K562 (cell line): ENCODE data around the gene SRRD. TPM values are rescaled to one million over a fixed set of nuclear protein-coding genes. Genes with fewer than 3 reads are reported as not detected.

Experiments
- ATAC-seq: fragments of 200-7000 bp; cut with Tn5 transposase; 3 replicates; pipeline ENCODE4 v1.9.1; 2020; ENCODE audit warnings: moderate library complexity
- BruUV-seq: library from RNA; stranded (reverse); fragments of 400-500 nt; replicated peaks from 2 replicates; lab custom pipeline; 2021; lab: Mats Ljungman, UMichigan
- CTCF ChIA-PET: fragments of 300-600 bp; formaldehyde crosslinking; extraction: SDS; loops from one replicate; lab custom pipeline; 2021; ENCODE audit warnings: low intra/inter-chr PET ratio; lab: Yijun Ruan, JAX
- POLR2A ChIA-PET: fragments of 300-600, 350-650 bp; sonication (Branson Sonifier 250); formaldehyde crosslinking; extraction: SDS; loops from one replicate; lab custom pipeline; 2021; ENCODE audit warnings: antibody characterized with exemption, inconsistent platforms; lab: Yijun Ruan, JAX
- DNase-seq, 4 experiments: peaks; one replicate each; pipeline versions ENCODE4 v3.0.0 to v3.0.0-alpha.2; 2011 to 2018; ENCODE audit warnings: low spot score in 3 of 4, mixed read lengths in 3 of 4; ENCODE audit errors: extremely low read depth in 1 of 4
- FAIRE-seq: peaks from 2 replicates; lab custom pipeline; 2011; peaks lifted over from hg19 to GRCh38; lab: Jason Lieb, UNC
- H2AFZ ChIP-seq: 2 replicates; pipeline ENCODE4 v1.6.0; 2011; ENCODE audit warnings: low read depth, low read length, control low read depth, inconsistent platforms
- H3K27ac ChIP-seq: fragments of 200-600 bp; 3 replicates; pipeline ENCODE4 v1.8.0; 2011; ENCODE audit warnings: low read depth, mild to moderate bottlenecking, control low read depth, inconsistent platforms, low read length, moderate library complexity, mixed read lengths; ENCODE audit errors: extremely low read depth
- H3K27me3 ChIP-seq, 2 experiments: fragments of 300-600 bp in 1 of 2; 2 replicates in 1 of 2; 3 replicates in 1 of 2; pipeline versions ENCODE4 v1.6.0 to v1.8.0; 2011; ENCODE audit warnings: inconsistent platforms in 2 of 2, low read length in 2 of 2, mild to moderate bottlenecking in 1 of 2, mixed read lengths in 1 of 2, moderate library complexity in 1 of 2; ENCODE audit not compliant: control insufficient read depth in 2 of 2, insufficient read depth in 2 of 2
- H3K36me3 ChIP-seq: fragments of 300-600 bp; 3 replicates; pipeline ENCODE4 v1.8.0; 2011; ENCODE audit warnings: mild to moderate bottlenecking, low read length, inconsistent platforms; ENCODE audit not compliant: control insufficient read depth, insufficient read depth
- H3K4me1 ChIP-seq, 2 experiments: fragments of 200-600 bp in 1 of 2; replicated peaks in 1 of 2; 2 replicates in 1 of 2; 3 replicates in 1 of 2; pipeline versions ENCODE4 v1.5.1 to v1.8.0; 2011; ENCODE audit warnings: inconsistent platforms in 2 of 2, low read length in 2 of 2, mild to moderate bottlenecking in 1 of 2, mixed read lengths in 1 of 2, moderate library complexity in 1 of 2; ENCODE audit not compliant: control insufficient read depth in 2 of 2, insufficient read depth in 2 of 2
- H3K4me2 ChIP-seq: 2 replicates; pipeline ENCODE4 v1.6.1; 2011; ENCODE audit warnings: low read length, control low read depth, inconsistent platforms, mixed read lengths; ENCODE audit not compliant: insufficient read depth
- H3K4me3 ChIP-seq: fragments of 200-600 bp; sonication (generic), shearing (Covaris generic); 2 replicates; pipeline ENCODE4 v1.5.1; 2016; ENCODE audit warnings: control low read depth, inconsistent platforms
- H3K79me2 ChIP-seq: fragments of 200-600 bp; 3 replicates; pipeline ENCODE4 v1.8.0; 2011; ENCODE audit warnings: low read length, inconsistent platforms; ENCODE audit not compliant: control insufficient read depth, insufficient read depth
- H3K9ac ChIP-seq, 2 experiments: 2 replicates each; pipeline versions ENCODE4 v1.6.0 to v1.6.1; 2011; ENCODE audit warnings: low read depth in 2 of 2, low read length in 2 of 2, control low read depth in 1 of 2, inconsistent platforms in 1 of 2, mild to moderate bottlenecking in 1 of 2, mixed read lengths in 1 of 2; ENCODE audit not compliant: insufficient read depth in 1 of 2
- H3K9me1 ChIP-seq: one replicate; pipeline ENCODE4 v1.6.0; 2011; ENCODE audit warnings: inconsistent platforms, mild to moderate bottlenecking, low read length, moderate library complexity; ENCODE audit not compliant: control insufficient read depth, insufficient read depth
- H3K9me3 ChIP-seq: replicated peaks from 2 replicates; pipeline ENCODE4 v1.5.1; 2011; ENCODE audit warnings: low read depth, low read length, inconsistent platforms; ENCODE audit not compliant: control insufficient read depth, insufficient read depth
- H4K20me1 ChIP-seq: replicated peaks from 2 replicates; pipeline ENCODE4 v1.6.1; 2011; ENCODE audit warnings: low read length, inconsistent platforms, mixed read lengths; ENCODE audit not compliant: control insufficient read depth, insufficient read depth
- ARID3A ChIP-seq: IDR thresholded peaks from 2 replicates; pipeline ENCODE4 v1.6.1; 2012; ENCODE audit warnings: low read depth, low read length, improper control_type of control experiment, borderline replicate concordance
- HCFC1 ChIP-seq: IDR thresholded peaks from 2 replicates; pipeline ENCODE4 v1.6.1; 2012; ENCODE audit warnings: low read depth, low read length, improper control_type of control experiment
- HMGXB4 ChIP-seq: sonication (generic); formaldehyde crosslinking; IDR thresholded peaks from 2 replicates; pipeline ENCODE4 v1.8.1; 2023; ENCODE audit warnings: mild to moderate bottlenecking, missing genetic modification reagents
- HOXB6 ChIP-seq: fragments of 250-450 bp; sonication (Bioruptor Pico); IDR thresholded peaks from 2 replicates; pipeline ENCODE4 v1.5.1; 2022; ENCODE audit warnings: mild to moderate bottlenecking, borderline replicate concordance
- KAT7 ChIP-seq: sonication (generic); formaldehyde crosslinking; IDR thresholded peaks from 2 replicates; pipeline ENCODE4 v1.8.0; 2022; ENCODE audit warnings: missing genetic modification reagents, mild to moderate bottlenecking, borderline replicate concordance
- MLLT1 ChIP-seq, 2 experiments: fragments of 450-650 bp; IDR thresholded peaks; 2 replicates each; pipeline ENCODE4 v1.6.1; 2016
- NCOA1 ChIP-seq: fragments of 450-650 bp; IDR thresholded peaks from 2 replicates; pipeline ENCODE4 v1.6.1; 2016; ENCODE audit warnings: low read depth
- NFATC3 ChIP-seq: fragments of 450-650 bp; IDR thresholded peaks from 2 replicates; pipeline ENCODE4 v1.6.1; 2017; ENCODE audit warnings: mild to moderate bottlenecking
- OTX1 ChIP-seq: fragments of 450-650 bp; formaldehyde crosslinking; IDR thresholded peaks from 2 replicates; pipeline ENCODE4 v1.4.0; 2022; ENCODE audit warnings: mild to moderate bottlenecking
- RBM14 ChIP-seq: fragments of 200-400 bp; formaldehyde crosslinking; IDR thresholded peaks from 2 replicates; pipeline ENCODE4 v1.6.1; 2018; ENCODE audit warnings: low read depth, mild to moderate bottlenecking, low read length, moderate library complexity, borderline replicate concordance; ENCODE audit not compliant: insufficient read depth
- TAF7 ChIP-seq: fragments of 450-650 bp; IDR thresholded peaks from 2 replicates; pipeline ENCODE4 v1.6.1; 2016; ENCODE audit warnings: missing genetic modification characterization, missing compliant biosample characterization
- ZKSCAN8 ChIP-seq: fragments of 200-800 bp; sonication (Bioruptor generic); IDR thresholded peaks from 2 replicates; pipeline ENCODE4 v1.6.1; 2016; ENCODE audit warnings: missing genetic modification characterization, missing compliant biosample characterization
- ZNF184 ChIP-seq: sonication (generic); formaldehyde crosslinking; IDR thresholded peaks from 2 replicates; pipeline ENCODE4 v1.5.0; 2020; ENCODE audit warnings: missing genetic modification reagents
- ZNF197 ChIP-seq: fragments of 200-800 bp; sonication (Bioruptor generic); IDR thresholded peaks from 2 replicates; pipeline ENCODE4 v1.6.1; 2016; ENCODE audit warnings: low read depth, missing genetic modification characterization, missing compliant biosample characterization
- ZNF232 ChIP-seq: sonication (generic); formaldehyde crosslinking; IDR thresholded peaks from 2 replicates; pipeline ENCODE4 v1.8.0; 2022; ENCODE audit warnings: mild to moderate bottlenecking, missing genetic modification reagents
- ZNF274 ChIP-seq: IDR thresholded peaks from 2 replicates; pipeline ENCODE4 v1.6.1; 2011; ENCODE audit warnings: low read depth, mild to moderate bottlenecking, low read length, moderate library complexity, borderline replicate concordance
- ZNF436 ChIP-seq: fragments of 250-450, 450-650 bp; sonication (Bioruptor Pico); formaldehyde crosslinking; IDR thresholded peaks from 2 replicates; pipeline ENCODE4 v1.7.0; 2020; ENCODE audit warnings: mild to moderate bottlenecking
- ZNF57 ChIP-seq: fragments of 450-650 bp; formaldehyde crosslinking; IDR thresholded peaks from 2 replicates; pipeline ENCODE4 v1.4.0; 2020; ENCODE audit warnings: mild to moderate bottlenecking, moderate library complexity
- WGBS: fragments of 100-300 bp; shearing (Covaris generic); methylation state at CpG from one replicate; pipeline ENCODE4 v1.1.6; 2016; ENCODE audit warnings: low coverage, mixed read lengths; ENCODE audit not compliant: insufficient coverage; ENCODE audit errors: missing lambda C conversion rate; 5-methylcytosine and 5-hydroxymethylcytosine counted together
- in situ Hi-C: fragments of 300-500 bp; cut with MboI; formaldehyde crosslinking; loops from 4 replicates; pipeline ENCODE4 v1.15.0; 2018; ENCODE audit warnings: inconsistent platforms, mixed read lengths
- intact Hi-C: fragments of 100-400 bp; cut with micrococcal nuclease; formaldehyde crosslinking; loops from 2 replicates; pipeline ENCODE4 v1.14.2; 2022
- polyA plus RNA-seq, 8 experiments: library from polyadenylated mRNA; depleted of rRNA in 4 of 8; stranded (reverse) in 5 of 8; unstranded in 3 of 8; fragments of >200 nt; fragmentation: Nextera tagmentation in 2 of 8; fragmentation: Illumina TruSeq in 1 of 8; extraction: Ambion mirVana in 2 of 8; extraction: Trizol in 1 of 8; gene quantifications; 2 replicates each; pipeline versions ENCODE4 v1.2.1 to v1.2.3, GENCODE V29; 2011 to 2014; ENCODE audit warnings: inconsistent platforms in 1 of 8, missing spikeins in 1 of 8
- total RNA-seq, 7 experiments: library from RNA; depleted of rRNA in 6 of 7; stranded (reverse); fragments of >200 nt in 6 of 7; fragmentation: Illumina TruSeq in 2 of 7; extraction: Trizol in 2 of 7; gene quantifications; 2 replicates each; pipeline versions ENCODE4 v1.2.1 to v1.2.3, GENCODE V29; 2011 to 2021; ENCODE audit warnings: low replicate concordance in 1 of 7

The SRRD gene
- total and polyA plus RNA-seq, 9 of the 15 experiments (the other 6 are each of a cell fraction or from before 2014, with no cell fraction given), result 4.9 to 59.4 (median 34.4) TPM

GRCh38 chr22:26481694-26482093 lies 2.0 kb upstream of the SRRD start:
- no TSS peak for BruUV-seq
- ATAC-seq (no peak), DNase-seq (no peak), FAIRE-seq (no peak)
- H3K4me3 ChIP-seq, result peak overlapping the region; percentile 89
- H3K9me1 ChIP-seq, result no peaks in the 10 kb centered on the region
- in situ Hi-C loops, result no loop called here
- peaks cover 14 to 52% of the 10 kb centered on the region in 2 experiments; a peak in 4 of 5 replicates for H3K4me1 ChIP-seq
- intact Hi-C loops, result loop anchor here (10.0 kb wide), 1 partner anchor 103 kb away; no protein-coding TSS in a partner anchor
- peak overlapping the region; percentile 97 for H3K4me2 ChIP-seq
- H3K9me3 ChIP-seq, result no peaks in the 10 kb centered on the region
- H3K79me2 ChIP-seq, result peaks cover 98% of the 10 kb centered on the region
- H4K20me1 ChIP-seq, result no peaks in the 10 kb centered on the region
- ChIA-PET CTCF (no interaction called here), POLR2A (interaction anchor here (0.9 to 4.5 kb wide), 6 partner anchors 11 to 116 kb away, joined by 3 to 35 read pairs (median 4); no protein-coding TSS in a partner anchor)
- 0 out of 2 replicates have a peak overlapping the region, but pooled peaks have one; percentile 3 for H2AFZ ChIP-seq
- H3K36me3 ChIP-seq, result peaks cover 37% of the 10 kb centered on the region; the same call in 2 of the 3 replicates
- peak overlapping the region; percentile 86 for H3K27ac ChIP-seq
- 8% methylated on average over 4 of the region's 4 CpGs for WGBS
- H3K27me3 ChIP-seq, result no peaks in the 10 kb centered on the region
- H3K9ac ChIP-seq, result peak overlapping the region; percentile 71 to 72; a peak in 3 of 4 replicates
- TF ChIP-seq ZNF197 (CRISPR knock-in tag) (no peak), ZKSCAN8 (CRISPR knock-in tag) (no peak), HOXB6 (CRISPR knock-in tag) (no peak), NCOA1 (no peak), ZNF232 (CRISPR knock-in tag) (no peak), ARID3A (no peak), HCFC1 (no peak), ZNF436 (CRISPR knock-in tag) (no peak), MLLT1 (IDR thresholded peaks at IDR 0.05) (no peak), RBM14 (no peak), HMGXB4 (CRISPR knock-in tag) (no peak), TAF7 (tag) (no peak), ZNF57 (CRISPR knock-in tag) (no peak), ZNF274 (no peak), KAT7 (CRISPR knock-in tag) (no peak), NFATC3 (no peak), ZNF184 (CRISPR knock-in tag) (no peak), OTX1 (CRISPR knock-in tag) (no peak)
